Mucosa of descending colon (tissue), 3 donors: ENCODE results near the gene RTN4RL2. TPM values are rescaled to one million over a fixed set of nuclear protein-coding genes. Genes with fewer than 3 reads are reported as not detected.
A peak's percentile ranks its signal among the peaks of the same experiment; 100 is the strongest.

ENCODE experiments used
- ATAC-seq: fragments of 200-7000 bp; cut with Tn5 transposase; one replicate; pipeline ENCODE4 v1.9.1; 2020; ENCODE audit warnings: mild to moderate bottlenecking, moderate library complexity
- DNase-seq, 3 donors: peaks; one replicate each; pipeline ENCODE4 v3.0.0-alpha.2; 2020
- H3K36me3 ChIP-seq: fragments of 200-600 bp; one replicate; pipeline ENCODE4 v1.8.0; 2021; ENCODE audit warnings: low read depth, mild to moderate bottlenecking
- H3K4me1 ChIP-seq: fragments of 200-600 bp; one replicate; pipeline ENCODE4 v1.8.0; 2021; ENCODE audit warnings: low read depth, mild to moderate bottlenecking
- H3K4me3 ChIP-seq: fragments of 200-600 bp; one replicate; pipeline ENCODE4 v1.8.0; 2021; ENCODE audit warnings: mild to moderate bottlenecking
- H3K9me3 ChIP-seq: fragments of 200-600 bp; one replicate; pipeline ENCODE4 v1.8.0; 2021; ENCODE audit warnings: mild to moderate bottlenecking
- CTCF ChIP-seq: fragments of 200-600 bp; IDR thresholded peaks from one replicate; pipeline ENCODE4 v1.8.0; 2022; ENCODE audit warnings: antibody characterized with exemption, mild to moderate bottlenecking
- intact Hi-C, 2 donors: fragments of 100-400 bp; cut with DNase I in 1 of 2; cut with micrococcal nuclease in 1 of 2; formaldehyde crosslinking; loops; one replicate each; pipeline versions ENCODE4 v1.11.0 to v1.11.1; 2022; cut with DNase I, micrococcal nuclease
- total RNA-seq, 3 donors: library from RNA; stranded (reverse); fragmentation: NEBNext Ultra II Directional in 2 of 3; extraction: Animal tissue kit (Norgen Biotek cat#: 25700) in 2 of 3; gene quantifications; one replicate each; pipeline versions ENCODE4 v1.2.1 to v1.2.4, GENCODE V29; 2021 to 2023
- donor health status: DM: no; HTN: no; CAD: no; lungs with moderate emphysema.
- donor health status: DM: no; HTN: no; CAD: no.
- donor health status: DM: no; HTN: yes; CAD: no.

Gene RTN4RL2
- total RNA-seq, 3 donors from 2014 or later: 0.38 to 0.73 (median 0.48) TPM

GRCh38 chr11:57481315-57481714 is 21.0 kb downstream of the RTN4RL2 start:
- ATAC-seq (no peak), DNase-seq (no peak)
- Histone ChIP-seq H3K9me3 (no peaks in the 10 kb centered on the region), H3K4me1 (peaks cover 26% of the 10 kb centered on the region), H3K36me3 (no peaks in the 10 kb centered on the region), H3K4me3 (no peak overlapping the region)
- TF ChIP-seq CTCF: no peak
- intact Hi-C loops: no loop called here

- ATAC-seq (no peak), DNase-seq (no peak)
- no peaks in the 10 kb centered on the region for H3K36me3 ChIP-seq
- intact Hi-C loops: no loop called here
- H3K4me1 ChIP-seq: peaks cover 18% of the 10 kb centered on the region
- no peak for TF ChIP-seq CTCF
- no peaks in the 10 kb centered on the region for H3K9me3 ChIP-seq
- H3K4me3 ChIP-seq: no peak overlapping the region
These were observed 21.8 kb downstream of the RTN4RL2 start for GRCh38 chr11:57481915-57482781.

GRCh38 chr11:57482782-57483561 is 22.6 kb downstream of the RTN4RL2 start:
- H3K36me3 ChIP-seq: no peaks in the 10 kb centered on the region
- H3K4me3 ChIP-seq: no peak overlapping the region
- intact Hi-C loops: no loop called here
- ATAC-seq (peak; percentile 62), DNase-seq (peak in 2 of 3 donors; percentile 29 to 59)
- peak; percentile 29 for TF ChIP-seq CTCF
- no peaks in the 10 kb centered on the region for H3K9me3 ChIP-seq
- H3K4me1 ChIP-seq: peaks cover 9% of the 10 kb centered on the region

- DNase-seq (no peak), ATAC-seq (no peak)
- Histone ChIP-seq H3K4me1 (peaks cover 9% of the 10 kb centered on the region), H3K36me3 (no peaks in the 10 kb centered on the region), H3K9me3 (no peaks in the 10 kb centered on the region), H3K4me3 (no peak overlapping the region)
- intact Hi-C loops: no loop called here
- TF ChIP-seq CTCF: no peak
These were observed 23.2 kb downstream of the RTN4RL2 start for GRCh38 chr11:57483562-57483918.

GRCh38 chr11:57484141-57484710 is 23.9 kb downstream of the RTN4RL2 start:
- Histone ChIP-seq H3K4me1 (peaks cover 9% of the 10 kb centered on the region), H3K36me3 (no peaks in the 10 kb centered on the region), H3K9me3 (no peaks in the 10 kb centered on the region), H3K4me3 (no peak overlapping the region)
- ATAC-seq: no peak
- TF ChIP-seq CTCF: no peak
- intact Hi-C loops: no loop called here
- no peak for DNase-seq
